Erythroblast (primary cell): ENCODE results near the gene PSMC1.

Experiments
- GATA1 ChIP-seq: IDR thresholded peaks from 2 replicates; pipeline ENCODE4 v1.6.1; 2011; ENCODE audit warnings: low read depth, mild to moderate bottlenecking, control low read depth, low read length, moderate library complexity
- POLR2A ChIP-seq: IDR thresholded peaks from 2 replicates; pipeline ENCODE4 v1.6.1; 2011; ENCODE audit warnings: mild to moderate bottlenecking, low read length

DNA sequence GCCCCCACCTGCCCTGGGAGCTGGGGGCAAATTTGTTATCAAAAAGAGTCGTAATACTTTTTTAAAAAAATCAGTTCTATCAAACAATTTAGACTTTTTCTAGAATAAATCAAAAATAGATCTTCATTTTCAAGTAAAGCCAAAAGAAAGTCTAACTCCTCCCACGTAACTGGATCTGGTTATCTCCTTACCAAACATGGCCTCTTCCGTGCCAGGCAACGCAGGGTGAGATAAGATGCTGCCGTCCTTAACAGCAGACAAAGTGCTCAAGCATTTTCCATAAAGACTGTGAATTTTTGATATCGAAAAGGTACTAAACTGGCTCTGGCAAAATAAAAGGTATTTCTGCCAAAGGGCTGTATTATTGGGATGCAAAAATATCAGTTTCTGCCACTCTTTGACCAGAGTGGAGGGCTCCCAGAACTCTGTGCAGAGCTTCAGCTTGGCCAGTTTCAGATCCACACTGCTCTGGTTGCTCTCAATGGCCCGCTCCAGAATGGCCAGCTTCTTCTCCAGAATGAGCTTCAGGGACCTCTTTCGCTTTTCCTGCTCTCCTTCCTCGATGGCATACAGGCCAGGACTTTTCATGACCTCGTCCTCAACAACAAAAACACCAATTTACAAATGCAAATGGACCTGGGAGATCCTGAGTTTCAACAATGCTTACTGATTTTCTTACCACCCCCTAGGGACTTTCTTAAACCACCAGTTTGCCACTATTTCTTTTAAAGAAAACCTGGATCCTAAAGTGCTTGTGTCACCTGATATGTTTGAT, 46.4 kb downstream of the PSMC1 start:
- TF ChIP-seq POLR2A (no peak), GATA1 (peak; percentile 15)
